ENCODE results near the gene CNOT1.

- TF ChIP-seq EZH2 (optimal IDR thresholded peaks at IDR 0.05; ENCODE audit: low read depth, low read length) (no peak), CTCF (IDR thresholded peaks at IDR 0.05; ENCODE audit: low read length) (no peak)
These were observed 95.7 kb downstream of the CNOT1 start for GRCh38 chr16:58533751-58534470.

Measured in MM.1S (cell line).